HL-60 (cell line): ENCODE measurements around the gene CCDC158.

ENCODE experiments used
- DNase-seq, 2 experiments: peaks; one replicate each; pipeline ENCODE4 v3.0.0-alpha.2; 2010 to 2020; ENCODE audit warnings: low read depth in 1 of 2, low spot score in 1 of 2
- H3K27ac ChIP-seq: fragments of 250-450 bp; sonication (Bioruptor Pico); replicated peaks from 2 replicates; pipeline ENCODE4 v1.5.1; 2020; ENCODE audit warnings: mild to moderate bottlenecking, moderate library complexity
- H3K27me3 ChIP-seq: fragments of 250-450 bp; sonication (Bioruptor Pico); 2 replicates; pipeline ENCODE4 v1.5.1; 2021; ENCODE audit warnings: mild to moderate bottlenecking, moderate library complexity; ENCODE audit not compliant: insufficient read depth, poor library complexity, severe bottlenecking
- H3K4me3 ChIP-seq: replicated peaks from 2 replicates; pipeline ENCODE4 v1.5.1; 2011; ENCODE audit warnings: mild to moderate bottlenecking, control low read depth, low read length; ENCODE audit not compliant: insufficient read depth
- GABPA ChIP-seq: IDR thresholded peaks from 2 replicates; pipeline ENCODE4 v1.6.1; 2012; ENCODE audit warnings: low read depth
- POLR2AphosphoS5 ChIP-seq: IDR thresholded peaks from 2 replicates; pipeline ENCODE4 v1.6.1; 2012; ENCODE audit warnings: low read depth
- SPI1 ChIP-seq: IDR thresholded peaks from 2 replicates; pipeline ENCODE4 v1.6.1; 2012; ENCODE audit warnings: low read depth, mild to moderate bottlenecking, borderline replicate concordance
- TF ChIP-seq, protein P1 (sequence below): IDR thresholded peaks from one replicate; pipeline ENCODE4 v1.5.1; 2011; ENCODE audit warnings: low read length, control low read depth, inconsistent platforms; ENCODE audit not compliant: insufficient read depth
- TF ChIP-seq, protein P2 (sequence below): IDR thresholded peaks from 2 replicates; pipeline ENCODE4 v1.6.1; 2012; ENCODE audit warnings: low read depth; ENCODE audit not compliant: insufficient replicate concordance

The CCDC158 gene

DNA sequence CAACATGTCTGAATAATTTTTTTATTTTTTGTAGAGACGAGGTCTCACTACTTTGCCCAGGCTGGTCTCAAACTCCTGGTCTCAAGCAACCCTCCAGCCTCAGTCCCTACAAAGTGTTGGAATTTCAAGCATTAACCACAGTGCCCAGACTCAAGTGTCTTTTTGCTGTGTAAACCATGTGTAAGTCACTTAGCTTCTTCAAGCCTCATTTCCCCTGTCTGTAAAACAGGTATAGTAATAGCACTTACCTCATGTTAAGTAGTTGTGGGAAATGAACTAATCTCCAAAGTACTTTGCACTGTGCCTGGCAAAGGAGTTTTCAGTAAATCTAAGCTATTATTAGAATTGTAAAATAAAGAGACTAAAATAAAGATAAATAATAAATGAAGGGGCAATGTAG, 78.8 kb downstream of the CCDC158 start:
- Histone ChIP-seq H3K27ac (no peak overlapping the region), H3K27me3 (no peaks in the 10 kb centered on the region), H3K4me3 (no peak overlapping the region)
- DNase-seq, result no peak
- TF ChIP-seq SPI1 (no peak), GABPA (no peak), POLR2AphosphoS5 (no peak)
- TF ChIP-seq, protein P1, sequence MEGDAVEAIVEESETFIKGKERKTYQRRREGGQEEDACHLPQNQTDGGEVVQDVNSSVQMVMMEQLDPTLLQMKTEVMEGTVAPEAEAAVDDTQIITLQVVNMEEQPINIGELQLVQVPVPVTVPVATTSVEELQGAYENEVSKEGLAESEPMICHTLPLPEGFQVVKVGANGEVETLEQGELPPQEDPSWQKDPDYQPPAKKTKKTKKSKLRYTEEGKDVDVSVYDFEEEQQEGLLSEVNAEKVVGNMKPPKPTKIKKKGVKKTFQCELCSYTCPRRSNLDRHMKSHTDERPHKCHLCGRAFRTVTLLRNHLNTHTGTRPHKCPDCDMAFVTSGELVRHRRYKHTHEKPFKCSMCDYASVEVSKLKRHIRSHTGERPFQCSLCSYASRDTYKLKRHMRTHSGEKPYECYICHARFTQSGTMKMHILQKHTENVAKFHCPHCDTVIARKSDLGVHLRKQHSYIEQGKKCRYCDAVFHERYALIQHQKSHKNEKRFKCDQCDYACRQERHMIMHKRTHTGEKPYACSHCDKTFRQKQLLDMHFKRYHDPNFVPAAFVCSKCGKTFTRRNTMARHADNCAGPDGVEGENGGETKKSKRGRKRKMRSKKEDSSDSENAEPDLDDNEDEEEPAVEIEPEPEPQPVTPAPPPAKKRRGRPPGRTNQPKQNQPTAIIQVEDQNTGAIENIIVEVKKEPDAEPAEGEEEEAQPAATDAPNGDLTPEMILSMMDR, result no peak
- TF ChIP-seq, protein P2, sequence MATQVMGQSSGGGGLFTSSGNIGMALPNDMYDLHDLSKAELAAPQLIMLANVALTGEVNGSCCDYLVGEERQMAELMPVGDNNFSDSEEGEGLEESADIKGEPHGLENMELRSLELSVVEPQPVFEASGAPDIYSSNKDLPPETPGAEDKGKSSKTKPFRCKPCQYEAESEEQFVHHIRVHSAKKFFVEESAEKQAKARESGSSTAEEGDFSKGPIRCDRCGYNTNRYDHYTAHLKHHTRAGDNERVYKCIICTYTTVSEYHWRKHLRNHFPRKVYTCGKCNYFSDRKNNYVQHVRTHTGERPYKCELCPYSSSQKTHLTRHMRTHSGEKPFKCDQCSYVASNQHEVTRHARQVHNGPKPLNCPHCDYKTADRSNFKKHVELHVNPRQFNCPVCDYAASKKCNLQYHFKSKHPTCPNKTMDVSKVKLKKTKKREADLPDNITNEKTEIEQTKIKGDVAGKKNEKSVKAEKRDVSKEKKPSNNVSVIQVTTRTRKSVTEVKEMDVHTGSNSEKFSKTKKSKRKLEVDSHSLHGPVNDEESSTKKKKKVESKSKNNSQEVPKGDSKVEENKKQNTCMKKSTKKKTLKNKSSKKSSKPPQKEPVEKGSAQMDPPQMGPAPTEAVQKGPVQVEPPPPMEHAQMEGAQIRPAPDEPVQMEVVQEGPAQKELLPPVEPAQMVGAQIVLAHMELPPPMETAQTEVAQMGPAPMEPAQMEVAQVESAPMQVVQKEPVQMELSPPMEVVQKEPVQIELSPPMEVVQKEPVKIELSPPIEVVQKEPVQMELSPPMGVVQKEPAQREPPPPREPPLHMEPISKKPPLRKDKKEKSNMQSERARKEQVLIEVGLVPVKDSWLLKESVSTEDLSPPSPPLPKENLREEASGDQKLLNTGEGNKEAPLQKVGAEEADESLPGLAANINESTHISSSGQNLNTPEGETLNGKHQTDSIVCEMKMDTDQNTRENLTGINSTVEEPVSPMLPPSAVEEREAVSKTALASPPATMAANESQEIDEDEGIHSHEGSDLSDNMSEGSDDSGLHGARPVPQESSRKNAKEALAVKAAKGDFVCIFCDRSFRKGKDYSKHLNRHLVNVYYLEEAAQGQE, result no peak

DNA sequence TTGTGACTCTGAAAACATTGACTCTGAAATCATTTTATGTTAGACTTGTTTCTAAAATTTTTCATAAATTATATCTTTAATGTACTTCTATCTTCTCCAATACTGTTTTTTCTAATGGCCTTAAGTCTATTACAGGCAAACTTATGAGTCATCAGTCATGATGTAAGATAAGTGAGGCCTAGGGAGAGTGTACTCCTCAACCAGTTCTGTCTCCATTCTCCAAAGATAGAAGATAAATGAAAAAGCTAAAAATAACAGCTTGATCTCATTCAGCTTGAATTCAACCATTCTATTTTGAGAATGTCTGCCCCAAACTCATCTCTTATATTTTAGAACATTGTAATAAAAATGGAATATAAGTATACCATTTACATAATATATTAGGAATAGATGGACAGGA, 79.9 kb downstream of the CCDC158 start:
- Histone ChIP-seq H3K27ac (no peak overlapping the region), H3K27me3 (no peaks in the 10 kb centered on the region), H3K4me3 (no peak overlapping the region)
- peak in 1 of 2 experiments; percentile 57 for DNase-seq
- no peak for TF ChIP-seq GABPA
- TF ChIP-seq POLR2AphosphoS5, result no peak
- TF ChIP-seq, protein P1, result no peak
- TF ChIP-seq, protein P2, result no peak
- no peak for TF ChIP-seq SPI1

DNA sequence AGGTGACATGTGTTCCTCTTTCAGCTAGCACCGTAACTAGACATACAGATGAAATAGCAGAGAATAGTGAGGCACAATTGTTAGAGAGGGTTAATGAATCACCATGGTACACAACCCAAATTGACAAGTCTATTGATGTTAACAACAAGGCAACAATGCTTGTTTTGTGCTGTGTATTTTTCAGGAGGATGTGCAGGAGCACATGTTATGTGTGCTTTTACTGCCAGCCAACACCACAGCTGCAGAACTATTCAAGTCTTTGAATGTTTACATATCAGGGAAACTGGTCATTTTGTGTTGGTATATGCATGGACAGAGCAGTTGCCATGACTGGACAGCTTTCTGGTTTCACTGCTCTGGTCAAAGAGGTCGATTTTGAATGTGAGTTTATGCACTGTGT, 81.6 kb downstream of the CCDC158 start:
- Histone ChIP-seq H3K27ac (no peak overlapping the region), H3K27me3 (no peaks in the 10 kb centered on the region), H3K4me3 (no peak overlapping the region)
- no peak for TF ChIP-seq POLR2AphosphoS5
- no peak for DNase-seq

DNA sequence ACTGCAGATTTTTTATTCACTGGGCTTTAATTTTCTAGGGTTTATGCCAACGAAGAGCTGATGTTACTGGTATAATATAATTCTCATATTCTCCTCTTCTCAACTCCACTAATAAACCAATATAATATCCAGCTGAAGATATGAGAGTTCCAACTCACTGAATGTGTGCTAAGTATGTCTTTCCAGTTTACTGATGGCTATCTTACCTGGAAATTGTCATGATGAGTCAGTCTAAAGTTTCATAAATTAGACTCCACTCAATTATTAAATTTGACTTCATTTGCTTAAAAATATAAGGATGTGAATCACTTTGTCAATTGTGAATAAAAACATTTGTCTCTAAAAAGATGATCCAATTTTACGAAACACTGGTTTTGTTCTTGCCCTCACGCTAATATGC, 86.1 kb downstream of the CCDC158 start:
- TF ChIP-seq, protein P2, result no peak
- TF ChIP-seq, protein P1, result no peak
- TF ChIP-seq SPI1 (no peak), GABPA (no peak), POLR2AphosphoS5 (no peak)
- no peak for DNase-seq
- Histone ChIP-seq H3K27me3 (no peaks in the 10 kb centered on the region), H3K4me3 (no peak overlapping the region), H3K27ac (no peak overlapping the region)
